BJ (cell line): ENCODE data around the gene SLIT1. TPM values are rescaled to one million over a fixed set of nuclear protein-coding genes. Genes with fewer than 3 reads are reported as not detected.

Source experiments
- CTCF ChIA-PET: fragments of 350-600 bp; formaldehyde crosslinking; extraction: SDS; loops from one replicate; lab custom pipeline; 2021; ENCODE audit warnings: antibody characterized with exemption, inconsistent platforms; lab: Yijun Ruan, JAX
- POLR2A ChIA-PET: fragments of 300-600 bp; sonication (Branson Sonifier 250); formaldehyde crosslinking; extraction: SDS; loops from one replicate; lab custom pipeline; 2021; ENCODE audit warnings: antibody characterized with exemption; lab: Charles Lee
- DNase-seq: peaks from one replicate; pipeline ENCODE4 v3.0.0-alpha.2; 2011; ENCODE audit warnings: low read depth
- H3K27me3 ChIP-seq: 2 replicates; pipeline ENCODE4 v1.6.0; 2011; ENCODE audit warnings: low read length; ENCODE audit not compliant: control insufficient read depth, insufficient read depth
- H3K36me3 ChIP-seq: 2 replicates; pipeline ENCODE4 v1.5.1; 2011; ENCODE audit warnings: low read length; ENCODE audit not compliant: control insufficient read depth, insufficient read depth
- H3K4me3 ChIP-seq: 2 replicates; pipeline ENCODE4 v1.5.1; 2011; ENCODE audit warnings: low read depth, mild to moderate bottlenecking, control low read depth, low read length
- CTCF ChIP-seq: IDR thresholded peaks from 2 replicates; pipeline ENCODE4 v1.5.1; 2011; ENCODE audit warnings: low read depth, mild to moderate bottlenecking, control low read depth, inconsistent platforms, low read length, moderate library complexity; ENCODE audit not compliant: insufficient read depth
- polyA plus RNA-seq: library from polyadenylated mRNA; depleted of rRNA; stranded (reverse); fragments of >200 nt; gene quantifications from 2 replicates; pipeline ENCODE4 v1.2.3, GENCODE V29; 2011

The SLIT1 gene
- polyA plus RNA-seq, 1 experiment = 0.02 TPM

DNA sequence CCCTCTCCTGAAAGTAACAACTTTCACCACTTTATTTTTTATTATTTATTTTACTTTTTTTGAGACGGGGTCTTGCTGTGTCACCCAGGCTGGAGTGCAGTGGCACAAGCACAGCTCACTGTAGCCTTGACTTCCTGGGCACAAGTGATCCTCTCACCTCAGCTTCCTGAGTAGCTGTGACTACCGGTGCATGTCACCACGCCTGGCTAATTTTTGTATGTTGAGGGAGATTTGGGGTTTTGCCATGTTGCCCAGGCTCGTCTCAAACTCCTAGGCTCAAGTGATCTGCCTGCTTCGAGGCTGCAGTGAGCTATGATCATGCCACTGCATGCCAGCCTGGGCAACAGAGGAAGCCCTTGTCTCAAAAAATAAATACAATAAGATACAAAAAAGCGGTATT lies 14.9 kb upstream of the SLIT1 start:
- no peaks in the 10 kb centered on the region for H3K36me3 ChIP-seq
- H3K27me3 ChIP-seq = peaks cover 2% of the 10 kb centered on the region
- ChIA-PET POLR2A (no interaction called here), CTCF (interaction anchor here (7.9 kb wide), 1 partner anchor 8 kb away, joined by 125 read pairs; no protein-coding TSS in a partner anchor)
- no peak overlapping the region for H3K4me3 ChIP-seq
- DNase-seq = no peak
- TF ChIP-seq CTCF = no peak

DNA sequence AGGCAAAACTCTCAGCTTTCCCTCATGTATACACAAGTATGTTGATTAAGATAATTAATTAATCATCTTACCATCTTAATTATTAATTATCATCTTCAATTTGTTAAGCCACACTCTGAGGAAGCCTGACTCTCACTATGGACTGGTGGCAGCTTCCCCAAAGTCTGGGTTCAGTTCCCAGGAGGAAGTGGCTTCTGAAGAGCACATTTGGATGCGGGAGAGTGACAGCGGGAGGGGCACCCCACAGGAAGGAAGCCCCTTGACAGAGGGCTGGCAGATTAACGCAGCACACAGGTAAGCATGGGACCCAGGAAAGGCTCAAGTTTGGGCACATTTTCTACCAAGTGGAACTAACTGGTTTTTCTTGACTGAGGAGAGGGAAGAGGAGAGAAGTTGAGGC lies 13.4 kb upstream of the SLIT1 start:
- CTCF ChIA-PET = interaction anchor here (2.0 to 7.9 kb wide), 2 partner anchors 9 to 127 kb away, joined by 9 to 125 read pairs; no protein-coding TSS in a partner anchor
- POLR2A ChIA-PET = no interaction called here
- H3K27me3 ChIP-seq = peaks cover 4% of the 10 kb centered on the region
- TF ChIP-seq CTCF = no peak
- no peak for DNase-seq
- no peaks in the 10 kb centered on the region for H3K36me3 ChIP-seq
- no peak overlapping the region for H3K4me3 ChIP-seq

- TF ChIP-seq CTCF = no peak
- DNase-seq = no peak
- Histone ChIP-seq H3K4me3 (no peak overlapping the region), H3K27me3 (peaks cover 8% of the 10 kb centered on the region), H3K36me3 (no peaks in the 10 kb centered on the region)
- POLR2A ChIA-PET = no interaction called here
- CTCF ChIA-PET = interaction anchor here (0.9 to 7.9 kb wide), 23 partner anchors 11 to 193 kb away, joined by 3 to 125 read pairs (median 4); partner anchors contain the start of gene SLIT1
Measured at GRCh38 chr10:97197030-97197500, 11.3 kb upstream of the SLIT1 start.

DNA sequence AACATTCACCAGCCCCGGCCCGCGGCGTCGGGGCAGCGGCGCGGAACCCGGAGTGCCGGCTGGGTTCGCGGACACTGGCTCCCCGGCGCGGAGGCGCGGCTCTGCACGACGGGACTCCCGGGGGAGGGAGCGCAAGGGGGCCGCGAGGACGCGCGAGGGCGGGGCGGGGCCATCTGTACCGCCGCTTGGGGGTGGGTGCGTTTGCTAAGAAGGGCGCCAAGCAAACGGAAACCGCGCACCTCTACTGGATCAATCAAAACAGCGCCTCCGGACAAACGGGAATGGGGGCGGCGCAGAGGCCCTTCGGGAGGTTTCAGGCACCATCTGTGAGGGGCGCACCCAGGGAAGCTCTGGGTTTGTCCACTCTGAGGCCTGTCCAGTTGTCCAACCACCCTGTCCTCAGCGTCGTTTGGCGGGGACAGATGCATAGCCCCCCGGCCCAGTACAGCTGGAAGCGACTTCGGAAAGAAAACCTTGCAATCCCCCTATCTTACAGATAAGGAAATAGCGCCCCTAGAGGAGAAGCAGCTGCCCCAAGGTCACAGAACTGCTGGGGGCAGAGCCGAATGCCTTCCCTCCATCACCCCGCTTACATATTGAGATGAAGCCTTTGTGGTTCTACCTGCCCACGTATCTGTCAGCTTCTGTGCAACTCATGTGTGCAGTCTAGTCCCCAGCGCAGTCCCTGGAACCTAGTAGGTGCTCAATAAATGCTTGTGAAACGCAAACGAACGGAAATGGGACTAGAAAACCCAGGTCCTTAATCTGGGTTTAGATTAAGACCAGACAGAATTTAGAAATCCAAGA lies 10.7 kb upstream of the SLIT1 start:
- peak; percentile 76 for TF ChIP-seq CTCF
- no peaks in the 10 kb centered on the region for H3K36me3 ChIP-seq
- DNase-seq = no peak
- H3K27me3 ChIP-seq = peaks cover 10% of the 10 kb centered on the region
- ChIA-PET POLR2A (no interaction called here), CTCF (interaction anchor here (0.7 to 7.9 kb wide), 24 partner anchors 11 to 192 kb away, joined by 3 to 125 read pairs (median 4); partner anchors contain the start of gene SLIT1)
- peak overlapping the region; percentile 44 for H3K4me3 ChIP-seq

- no peak for DNase-seq
- POLR2A ChIA-PET = no interaction called here
- Histone ChIP-seq H3K27me3 (peaks cover 10% of the 10 kb centered on the region), H3K4me3 (peak overlapping the region; percentile 44), H3K36me3 (no peaks in the 10 kb centered on the region)
- CTCF ChIA-PET = interaction anchor here (0.7 to 7.9 kb wide), 15 partner anchors 13 to 162 kb away, joined by 3 to 125 read pairs (median 4); no protein-coding TSS in a partner anchor
- TF ChIP-seq CTCF = no peak
Measured at GRCh38 chr10:97195706-97196222, 10.0 kb upstream of the SLIT1 start.
